ENCODE results near the gene TTC7B.

DNA sequence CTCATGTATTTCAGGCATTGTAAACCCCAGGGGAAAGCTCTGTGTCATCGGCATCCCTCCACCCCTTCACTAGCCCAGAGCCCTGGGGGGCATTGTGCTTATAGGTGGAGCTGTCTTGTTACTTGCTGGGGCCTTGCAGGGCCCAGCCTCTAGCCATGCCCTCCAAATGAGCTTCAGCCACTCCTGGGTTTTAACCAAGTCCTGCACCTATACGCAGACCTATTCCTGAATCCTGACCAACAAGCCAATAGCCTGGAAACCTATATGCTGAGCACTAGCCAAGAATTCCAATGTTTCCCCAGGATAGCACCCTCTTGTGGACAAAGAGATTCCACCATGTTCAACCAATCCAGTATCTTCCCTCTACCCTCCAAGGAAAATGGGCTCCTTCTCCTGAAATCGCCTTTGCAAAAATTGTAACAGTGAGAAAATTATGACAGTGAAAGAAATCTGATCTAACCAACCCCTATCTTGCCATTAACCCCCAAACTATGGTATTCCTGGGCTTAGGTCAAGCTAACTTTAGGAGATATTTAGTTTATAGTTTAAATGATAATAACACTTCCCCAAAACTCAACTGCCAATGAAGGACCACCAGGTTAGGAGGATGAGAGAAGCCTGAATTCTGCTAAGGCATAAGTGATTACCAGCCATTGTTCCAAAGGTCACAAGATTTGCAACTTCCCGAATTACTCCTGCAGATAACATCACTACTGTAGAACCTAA, 55.5 kb downstream of the TTC7B start:
- TF ChIP-seq CTCF (conservative IDR thresholded peaks at IDR 0.05) (peak; percentile 88), ZFX (IDR thresholded peaks at IDR 0.05) (no peak)

Measured in C4-2B (cell line).